ENCODE data around the gene TAF4.
A peak's percentile ranks its signal among the peaks of the same experiment; 100 is the strongest.

The TAF4 gene

GRCh38 chr20:62045529-62046285, 20.0 kb downstream of the TAF4 start:
- Mint-ChIP-seq H3K4me1 (ENCODE audit: low read depth) (peaks cover 40% of the 10 kb centered on the region), H3K27me3 (no peaks in the 10 kb centered on the region), H3K27ac (no peak overlapping the region), H3K9me3 (ENCODE audit: low read depth) (no peaks in the 10 kb centered on the region), H3K36me3 (no peaks in the 10 kb centered on the region), H3K4me3 (no peak overlapping the region)

- H3K4me1 Mint-ChIP-seq (ENCODE audit: low read depth), result peaks cover 41% of the 10 kb centered on the region
These were observed 20.6 kb downstream of the TAF4 start for GRCh38 chr20:62045118-62045517.

GRCh38 chr20:62044631-62045030, 21.1 kb downstream of the TAF4 start:
- Mint-ChIP-seq H3K4me1 (ENCODE audit: low read depth) (peaks cover 46% of the 10 kb centered on the region), H3K27me3 (no peaks in the 10 kb centered on the region), H3K36me3 (no peaks in the 10 kb centered on the region), H3K27ac (no peak overlapping the region), H3K9me3 (ENCODE audit: low read depth) (no peaks in the 10 kb centered on the region), H3K4me3 (no peak overlapping the region)

More at GRCh38 chr20:62045118-62045517, 20.6 kb downstream of the TAF4 start:
- no peaks in the 10 kb centered on the region for H3K9me3 Mint-ChIP-seq (ENCODE audit: low read depth)
- no peak overlapping the region for H3K27ac Mint-ChIP-seq
- no peaks in the 10 kb centered on the region for H3K36me3 Mint-ChIP-seq
- H3K4me3 Mint-ChIP-seq, result no peak overlapping the region
- H3K27me3 Mint-ChIP-seq, result no peaks in the 10 kb centered on the region

- Mint-ChIP-seq H3K27me3 (no peaks in the 10 kb centered on the region), H3K4me1 (ENCODE audit: low read depth) (peaks cover 48% of the 10 kb centered on the region), H3K4me3 (no peak overlapping the region), H3K27ac (no peak overlapping the region), H3K9me3 (ENCODE audit: low read depth) (no peaks in the 10 kb centered on the region), H3K36me3 (no peaks in the 10 kb centered on the region)
These were observed 22.4 kb downstream of the TAF4 start for GRCh38 chr20:62043131-62043914.

GRCh38 chr20:62042025-62042820, 23.5 kb downstream of the TAF4 start:
- no peak overlapping the region for H3K4me3 Mint-ChIP-seq
- H3K9me3 Mint-ChIP-seq (ENCODE audit: low read depth), result no peaks in the 10 kb centered on the region
- no peaks in the 10 kb centered on the region for H3K27me3 Mint-ChIP-seq
- peaks cover 46% of the 10 kb centered on the region for H3K4me1 Mint-ChIP-seq (ENCODE audit: low read depth)
- H3K36me3 Mint-ChIP-seq, result no peaks in the 10 kb centered on the region
- no peak overlapping the region for H3K27ac Mint-ChIP-seq

GRCh38 chr20:62040933-62041332, 24.7 kb downstream of the TAF4 start:
- H3K4me3 Mint-ChIP-seq, result no peak overlapping the region
- no peaks in the 10 kb centered on the region for H3K27me3 Mint-ChIP-seq
- H3K9me3 Mint-ChIP-seq (ENCODE audit: low read depth), result no peaks in the 10 kb centered on the region
- peaks cover 50% of the 10 kb centered on the region for H3K4me1 Mint-ChIP-seq (ENCODE audit: low read depth)
- H3K36me3 Mint-ChIP-seq, result peaks cover 3% of the 10 kb centered on the region
- no peak overlapping the region for H3K27ac Mint-ChIP-seq

- H3K27me3 Mint-ChIP-seq, result no peaks in the 10 kb centered on the region
- no peak overlapping the region for H3K27ac Mint-ChIP-seq
- no peaks in the 10 kb centered on the region for H3K9me3 Mint-ChIP-seq (ENCODE audit: low read depth)
- H3K4me3 Mint-ChIP-seq, result no peak overlapping the region
- peaks cover 47% of the 10 kb centered on the region for H3K4me1 Mint-ChIP-seq (ENCODE audit: low read depth)
- H3K36me3 Mint-ChIP-seq, result peaks cover 3% of the 10 kb centered on the region
These were observed 25.2 kb downstream of the TAF4 start for GRCh38 chr20:62040381-62040922.

GRCh38 chr20:62039738-62040137, 25.9 kb downstream of the TAF4 start:
- no peaks in the 10 kb centered on the region for H3K9me3 Mint-ChIP-seq (ENCODE audit: low read depth)
- H3K27ac Mint-ChIP-seq, result peak overlapping the region; percentile 30
- no peak overlapping the region for H3K4me3 Mint-ChIP-seq
- peaks cover 3% of the 10 kb centered on the region for H3K36me3 Mint-ChIP-seq
- no peaks in the 10 kb centered on the region for H3K27me3 Mint-ChIP-seq
- H3K4me1 Mint-ChIP-seq (ENCODE audit: low read depth), result peaks cover 51% of the 10 kb centered on the region

- H3K9me3 Mint-ChIP-seq (ENCODE audit: low read depth), result no peaks in the 10 kb centered on the region
- peak overlapping the region; percentile 25 for H3K4me3 Mint-ChIP-seq
- H3K36me3 Mint-ChIP-seq, result peaks cover 3% of the 10 kb centered on the region
- H3K27me3 Mint-ChIP-seq, result no peaks in the 10 kb centered on the region
- peaks cover 57% of the 10 kb centered on the region for H3K4me1 Mint-ChIP-seq (ENCODE audit: low read depth)
- H3K27ac Mint-ChIP-seq, result peak overlapping the region; percentile 92
These were observed 32.9 kb downstream of the TAF4 start for GRCh38 chr20:62032609-62033368.

GRCh38 chr20:62031462-62032092, 34.1 kb downstream of the TAF4 start:
- Mint-ChIP-seq H3K27ac (peak overlapping the region; percentile 92), H3K9me3 (ENCODE audit: low read depth) (no peaks in the 10 kb centered on the region), H3K36me3 (no peaks in the 10 kb centered on the region), H3K27me3 (no peaks in the 10 kb centered on the region), H3K4me3 (peak overlapping the region; percentile 69), H3K4me1 (ENCODE audit: low read depth) (peaks cover 60% of the 10 kb centered on the region)

GRCh38 chr20:62030834-62031434, 34.7 kb downstream of the TAF4 start:
- Mint-ChIP-seq H3K27me3 (no peaks in the 10 kb centered on the region), H3K36me3 (no peaks in the 10 kb centered on the region), H3K27ac (peak overlapping the region; percentile 92), H3K9me3 (ENCODE audit: low read depth) (no peaks in the 10 kb centered on the region), H3K4me1 (ENCODE audit: low read depth) (peaks cover 62% of the 10 kb centered on the region), H3K4me3 (peak overlapping the region; percentile 69)

- H3K4me1 Mint-ChIP-seq (ENCODE audit: low read depth), result peaks cover 65% of the 10 kb centered on the region
- peak overlapping the region; percentile 69 for H3K4me3 Mint-ChIP-seq
- no peaks in the 10 kb centered on the region for H3K36me3 Mint-ChIP-seq
- no peaks in the 10 kb centered on the region for H3K27me3 Mint-ChIP-seq
- no peaks in the 10 kb centered on the region for H3K9me3 Mint-ChIP-seq (ENCODE audit: low read depth)
- H3K27ac Mint-ChIP-seq, result peak overlapping the region; percentile 92
These were observed 35.3 kb downstream of the TAF4 start for GRCh38 chr20:62030357-62030756.

GRCh38 chr20:62029949-62030348, 35.7 kb downstream of the TAF4 start:
- no peaks in the 10 kb centered on the region for H3K27me3 Mint-ChIP-seq
- no peaks in the 10 kb centered on the region for H3K36me3 Mint-ChIP-seq
- no peak overlapping the region for H3K4me3 Mint-ChIP-seq
- no peaks in the 10 kb centered on the region for H3K9me3 Mint-ChIP-seq (ENCODE audit: low read depth)
- H3K4me1 Mint-ChIP-seq (ENCODE audit: low read depth), result peaks cover 65% of the 10 kb centered on the region
- peak overlapping the region; percentile 92 for H3K27ac Mint-ChIP-seq

Measured in activated naive CD8-positive, alpha-beta T cell (primary cell).